ENCODE data around the gene CASTOR1.

DNA sequence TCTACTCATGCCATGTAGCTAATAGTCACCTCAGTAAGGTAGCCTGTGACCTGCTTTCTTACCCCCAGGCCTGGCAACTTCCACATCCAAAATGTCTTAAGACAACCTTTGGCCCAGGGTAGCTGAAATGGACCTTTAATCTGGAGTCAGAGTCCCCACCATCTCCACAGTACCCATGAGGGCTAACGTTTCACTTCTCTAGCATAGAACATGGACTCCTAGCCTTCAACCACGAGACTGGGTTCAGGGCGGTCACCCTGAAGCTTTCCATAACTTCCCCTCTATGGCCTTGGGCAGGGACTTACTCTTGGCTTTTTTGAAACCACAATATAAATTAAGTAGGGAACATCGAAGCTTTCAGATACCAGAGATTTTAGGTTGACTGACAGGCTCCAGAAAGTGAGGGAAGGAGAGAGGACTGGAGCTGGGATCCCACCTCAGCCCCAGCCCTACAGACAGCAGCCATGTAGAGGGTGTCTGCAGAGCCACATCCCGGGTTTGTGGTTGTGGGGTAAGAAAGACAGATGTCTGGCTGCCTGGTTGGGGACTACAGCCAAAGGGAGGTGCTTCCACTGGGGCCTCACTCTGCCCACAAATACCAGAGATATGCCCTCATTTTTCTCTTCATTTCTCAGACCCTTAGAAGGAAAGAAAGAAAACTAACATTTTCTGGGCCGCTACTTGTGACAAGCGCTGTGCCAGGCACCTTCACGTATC, 34.9 kb upstream of the CASTOR1 start:
- TF ChIP-seq, protein P1, sequence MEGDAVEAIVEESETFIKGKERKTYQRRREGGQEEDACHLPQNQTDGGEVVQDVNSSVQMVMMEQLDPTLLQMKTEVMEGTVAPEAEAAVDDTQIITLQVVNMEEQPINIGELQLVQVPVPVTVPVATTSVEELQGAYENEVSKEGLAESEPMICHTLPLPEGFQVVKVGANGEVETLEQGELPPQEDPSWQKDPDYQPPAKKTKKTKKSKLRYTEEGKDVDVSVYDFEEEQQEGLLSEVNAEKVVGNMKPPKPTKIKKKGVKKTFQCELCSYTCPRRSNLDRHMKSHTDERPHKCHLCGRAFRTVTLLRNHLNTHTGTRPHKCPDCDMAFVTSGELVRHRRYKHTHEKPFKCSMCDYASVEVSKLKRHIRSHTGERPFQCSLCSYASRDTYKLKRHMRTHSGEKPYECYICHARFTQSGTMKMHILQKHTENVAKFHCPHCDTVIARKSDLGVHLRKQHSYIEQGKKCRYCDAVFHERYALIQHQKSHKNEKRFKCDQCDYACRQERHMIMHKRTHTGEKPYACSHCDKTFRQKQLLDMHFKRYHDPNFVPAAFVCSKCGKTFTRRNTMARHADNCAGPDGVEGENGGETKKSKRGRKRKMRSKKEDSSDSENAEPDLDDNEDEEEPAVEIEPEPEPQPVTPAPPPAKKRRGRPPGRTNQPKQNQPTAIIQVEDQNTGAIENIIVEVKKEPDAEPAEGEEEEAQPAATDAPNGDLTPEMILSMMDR (IDR thresholded peaks at IDR 0.05): no peak
- TF ChIP-seq POLR2A (IDR thresholded peaks at IDR 0.05): no peak

Data from thyroid gland (tissue), 4 donors.